ENCODE data around the gene IL1F10.

The IL1F10 gene, protein sequence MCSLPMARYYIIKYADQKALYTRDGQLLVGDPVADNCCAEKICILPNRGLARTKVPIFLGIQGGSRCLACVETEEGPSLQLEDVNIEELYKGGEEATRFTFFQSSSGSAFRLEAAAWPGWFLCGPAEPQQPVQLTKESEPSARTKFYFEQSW

DNA sequence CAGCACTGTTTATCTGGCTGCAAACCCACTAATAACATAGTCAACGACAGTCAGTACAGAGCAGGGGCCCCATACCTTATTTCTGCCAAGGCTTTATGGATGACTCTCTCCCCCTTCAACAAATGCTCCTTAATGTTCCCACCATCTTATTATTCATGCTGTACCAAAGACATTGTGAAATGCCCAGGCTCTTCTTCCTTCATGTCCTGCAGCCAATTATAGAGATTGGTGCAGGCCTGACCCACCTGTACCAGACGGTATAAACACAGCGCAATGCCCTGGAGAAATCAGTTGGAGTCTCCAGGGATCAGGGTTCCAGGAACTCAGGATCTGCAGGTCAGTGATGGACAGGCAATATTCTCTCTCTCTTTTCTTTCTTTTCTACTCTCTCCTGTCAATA, at the start of gene IL1F10:
TSS of gene IL1F10 (plus strand) at position 290 of the 400 bp plus-strand sequence. CDS start 4,769 bp downstream, outside the sequence.
- no peak for DNase-seq

DNA sequence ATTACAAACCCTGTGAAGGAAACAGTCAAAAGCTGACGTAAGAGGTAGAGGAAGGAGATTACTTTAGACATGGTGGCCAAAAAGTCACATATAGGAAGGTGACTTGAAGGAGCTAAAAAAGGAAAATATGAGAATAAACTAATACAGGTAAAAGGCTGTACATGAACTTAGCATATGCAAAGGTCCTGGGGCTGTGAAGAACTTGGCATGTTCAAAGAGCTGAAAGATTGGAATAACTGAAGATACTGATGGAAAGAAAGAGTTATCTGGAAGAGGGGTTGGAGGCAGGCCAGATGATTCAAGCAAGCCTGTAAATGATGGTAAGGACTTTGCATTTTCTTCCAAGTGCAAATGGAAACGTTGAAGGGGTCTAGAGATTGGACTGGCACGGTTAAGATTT, 49.3 kb upstream of the IL1F10 start:
- no peak for DNase-seq

DNA sequence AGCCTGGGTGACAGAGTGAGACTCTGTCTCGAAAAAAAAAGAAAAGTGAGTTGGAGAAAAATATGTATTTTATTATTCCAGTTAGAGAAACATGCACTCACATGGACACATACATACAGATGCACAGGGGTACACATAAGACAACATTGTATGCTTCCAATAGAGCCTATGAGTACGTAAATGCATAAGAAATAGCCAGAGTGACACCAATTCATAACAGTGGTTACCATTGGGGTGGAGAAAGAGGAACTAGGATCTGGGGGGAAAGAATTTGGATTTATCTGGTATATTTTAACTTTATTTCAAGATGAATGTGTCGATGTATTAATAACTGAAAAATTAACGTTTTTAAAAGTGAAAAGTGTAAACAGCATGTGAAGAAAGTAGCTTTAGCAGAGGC, 46.5 kb upstream of the IL1F10 start:
- no peak for DNase-seq

DNA sequence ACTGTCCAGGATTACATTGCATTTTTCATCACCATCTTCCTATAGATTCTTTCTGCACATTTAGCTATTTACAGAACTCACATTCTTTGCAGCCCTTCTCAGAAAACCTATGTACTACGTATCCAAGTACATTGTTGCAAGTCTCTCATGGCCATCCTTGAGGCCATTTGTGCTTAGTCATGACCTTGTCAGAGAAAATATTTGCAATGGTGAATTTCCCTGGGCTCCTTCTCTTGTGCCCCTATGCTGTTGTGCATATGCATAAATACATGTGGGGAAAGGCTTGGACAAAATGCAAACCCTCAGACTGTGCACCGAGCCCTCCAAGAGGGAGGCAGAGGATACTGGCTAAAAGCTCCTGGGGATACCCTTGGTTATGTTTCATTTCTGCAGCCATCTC, 43.0 kb upstream of the IL1F10 start:
- no peak for DNase-seq

DNA sequence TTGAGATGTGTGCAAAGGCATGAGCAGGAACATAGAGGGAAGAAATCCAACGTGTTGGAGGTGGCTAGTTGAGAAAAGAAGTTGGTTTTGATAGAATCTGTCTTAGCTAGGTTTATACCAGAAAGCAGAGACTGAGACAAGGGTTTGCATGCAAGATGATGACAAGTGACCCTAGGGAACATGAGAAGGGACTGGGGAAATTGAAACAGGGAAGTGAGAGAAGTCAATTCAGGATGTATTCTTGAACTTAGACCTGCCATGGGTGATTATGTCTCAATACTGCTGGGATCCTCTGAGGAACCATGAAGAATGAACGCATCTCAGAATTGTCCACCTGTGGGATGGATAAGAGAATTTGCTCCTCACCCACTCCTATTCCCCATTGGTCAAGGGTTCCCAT, 42.0 kb upstream of the IL1F10 start:
- no peak for DNase-seq

DNA sequence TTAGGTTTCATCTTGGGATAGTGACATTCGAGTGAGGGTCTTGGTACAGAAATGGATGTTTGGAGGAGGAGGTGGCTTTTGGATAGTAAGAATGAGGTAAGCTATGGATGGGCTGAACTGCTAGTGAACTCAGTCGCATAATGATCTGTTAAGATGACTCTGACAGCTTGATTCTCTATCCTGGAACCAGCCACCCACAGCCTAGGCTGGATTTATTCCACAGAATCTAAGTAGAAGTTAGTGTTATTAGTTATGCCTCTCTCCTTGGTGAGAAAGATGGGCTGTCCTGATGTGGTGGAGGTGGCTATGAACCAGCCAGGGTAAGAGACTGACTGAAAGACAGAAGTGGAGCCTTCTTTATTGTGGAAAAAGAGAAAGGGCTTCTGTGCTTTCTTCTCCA, 40.1 kb upstream of the IL1F10 start:
- no peak for DNase-seq

DNA sequence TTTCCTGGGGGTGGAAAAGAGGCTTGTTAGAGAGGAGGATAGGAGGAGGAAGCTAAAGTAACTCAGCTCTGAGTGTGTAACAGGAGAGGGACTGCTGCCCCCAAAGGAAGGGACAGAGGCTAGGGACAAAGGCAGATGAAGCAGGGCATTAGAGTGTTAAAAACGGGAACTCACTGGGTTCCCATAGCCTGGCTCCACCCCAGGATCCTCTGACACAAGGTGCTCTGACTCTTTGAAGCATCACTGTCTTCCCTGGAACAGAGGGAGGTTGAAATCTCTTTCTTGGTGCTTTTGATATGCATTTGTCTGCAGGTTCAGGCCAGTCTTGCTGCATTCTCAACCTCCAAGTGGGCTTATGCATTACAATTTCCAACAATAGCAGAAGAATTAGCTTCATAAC, 39.7 kb upstream of the IL1F10 start:
- no peak for DNase-seq

DNA sequence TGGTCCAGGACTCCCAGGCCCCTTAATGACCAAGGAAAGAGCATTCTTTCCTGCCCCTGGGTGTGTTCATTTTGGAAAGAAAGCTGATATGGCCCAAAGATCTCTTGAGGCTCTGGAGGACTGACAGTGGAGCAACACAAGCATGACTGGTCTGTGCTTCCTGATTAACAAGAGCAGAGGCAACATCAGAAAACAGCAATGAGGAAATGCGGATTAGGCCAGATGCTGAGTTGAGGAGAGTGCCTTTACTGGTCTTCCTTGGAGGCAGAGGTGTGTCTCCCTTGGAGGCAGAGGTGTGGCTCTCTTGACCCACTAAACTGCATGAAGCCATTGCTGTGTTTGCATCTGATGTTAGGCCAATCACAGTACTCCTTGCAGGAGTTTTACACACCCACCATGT, 35.0 kb upstream of the IL1F10 start:
- no peak for DNase-seq

DNA sequence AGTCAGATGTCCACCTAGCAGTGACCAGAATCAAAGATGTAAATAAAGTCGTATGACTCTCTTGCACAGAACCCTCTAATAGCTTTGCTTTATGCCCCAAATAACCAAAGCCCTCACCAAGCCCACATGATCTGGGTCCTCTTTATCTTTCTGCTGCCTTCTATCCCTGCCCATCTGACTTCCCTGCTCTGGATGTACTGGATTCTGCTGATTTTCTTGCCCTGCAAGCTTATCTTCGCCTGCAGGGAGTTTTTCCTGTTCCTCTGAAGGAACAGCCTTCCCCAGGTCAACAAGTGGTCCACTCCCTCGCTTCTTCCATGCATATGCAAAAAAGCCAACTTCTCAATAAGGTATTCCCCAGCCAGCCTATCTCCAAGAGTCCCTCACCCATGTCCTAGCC, 33.8 kb upstream of the IL1F10 start:
- no peak for DNase-seq

DNA sequence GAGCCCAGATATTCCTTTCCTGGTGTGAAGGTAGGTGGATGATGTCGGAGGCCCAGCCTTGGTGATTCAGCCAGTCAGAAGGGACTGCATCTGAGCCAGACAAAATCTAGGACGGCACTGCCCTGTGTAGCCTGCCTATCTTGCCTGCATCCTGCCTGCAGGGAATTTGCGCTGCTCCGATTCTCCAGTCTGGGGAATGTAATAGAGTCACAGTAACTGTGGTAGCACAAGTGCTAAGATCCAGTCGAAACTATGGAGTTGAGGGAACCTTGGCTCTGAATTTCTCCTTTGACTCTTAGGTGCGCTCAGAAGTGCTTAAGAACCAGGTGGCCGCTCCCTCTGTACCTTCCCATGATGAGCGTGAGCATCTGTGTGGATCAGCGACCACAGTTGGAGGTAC, 31.0 kb upstream of the IL1F10 start:
- no peak for DNase-seq

DNA sequence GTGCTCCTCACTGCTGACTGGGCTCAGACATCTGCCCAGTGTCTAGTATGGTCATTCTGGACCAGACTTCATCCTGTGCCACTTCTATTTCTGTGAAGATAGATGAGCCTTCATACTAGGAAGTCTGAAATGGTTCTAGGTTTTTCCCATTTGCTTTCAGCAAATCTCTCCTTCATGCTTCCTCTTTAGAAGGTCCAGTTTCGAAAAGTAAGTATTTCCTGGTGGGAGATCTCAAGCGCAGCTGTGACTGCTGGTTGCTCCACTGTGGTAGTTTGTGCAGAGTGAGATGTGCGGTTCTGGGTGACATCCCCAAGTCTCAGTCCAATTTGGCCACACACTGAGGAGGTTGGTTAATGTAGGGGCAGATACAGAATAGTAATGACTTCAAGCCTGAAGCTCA, 29.5 kb upstream of the IL1F10 start:
- DNase-seq = no peak

DNA sequence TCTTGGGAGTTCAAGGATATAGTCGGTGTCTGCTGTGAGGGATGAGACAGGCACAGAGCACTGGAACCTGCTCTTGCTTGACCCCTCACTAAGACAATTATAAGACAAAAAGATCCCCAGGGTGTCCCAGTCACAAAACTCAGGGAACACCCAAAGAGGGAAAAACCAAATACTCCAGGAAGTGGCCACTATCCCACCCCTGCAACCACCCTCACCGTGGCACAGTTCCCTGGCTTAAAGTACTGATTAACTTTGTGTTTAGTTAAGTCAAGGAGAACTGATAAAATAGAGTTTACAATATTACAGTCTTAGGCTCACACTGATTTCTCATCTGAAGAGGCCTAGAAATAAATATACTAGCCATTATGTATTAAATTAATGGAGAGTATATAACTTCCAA, 28.6 kb upstream of the IL1F10 start:
- no peak for DNase-seq

DNA sequence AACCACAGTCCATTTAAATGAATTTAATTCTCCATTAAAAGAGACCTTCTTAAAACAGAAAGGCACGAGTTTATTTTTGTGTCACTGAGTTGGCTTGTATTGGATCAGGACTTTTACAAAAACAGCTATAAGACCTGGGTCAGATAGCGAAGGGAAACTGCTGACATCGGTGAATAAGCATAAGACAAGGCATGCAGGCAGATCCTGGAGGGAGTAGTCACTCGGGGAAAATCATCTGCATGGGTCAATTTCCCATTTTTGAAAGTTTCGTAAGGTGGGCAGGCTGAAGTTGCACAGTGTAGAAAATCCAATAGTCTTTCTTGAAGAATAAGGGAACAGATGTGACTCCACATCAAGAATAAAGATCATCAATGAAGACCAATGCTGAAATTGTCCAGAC, 28.1 kb upstream of the IL1F10 start:
- no peak for DNase-seq

DNA sequence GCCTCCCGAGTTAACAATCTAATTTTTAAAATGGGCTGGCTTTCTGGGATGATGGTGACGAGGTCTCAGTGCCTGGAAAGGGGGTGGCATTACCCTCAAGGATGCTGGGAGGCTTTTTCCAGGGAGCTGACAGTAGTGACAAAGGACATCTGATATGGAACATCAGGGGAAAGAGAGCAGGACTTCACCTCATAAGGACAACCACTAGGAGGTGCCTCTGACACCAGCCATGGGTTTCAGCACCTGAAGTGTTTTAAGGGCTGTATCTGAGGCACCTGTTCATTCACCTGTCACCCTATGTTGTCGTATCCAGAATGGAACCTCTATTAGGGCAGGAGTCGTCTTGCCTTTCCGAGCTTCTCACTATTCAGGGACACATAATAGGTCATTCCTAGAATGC, 25.9 kb upstream of the IL1F10 start:
- no peak for DNase-seq

DNA sequence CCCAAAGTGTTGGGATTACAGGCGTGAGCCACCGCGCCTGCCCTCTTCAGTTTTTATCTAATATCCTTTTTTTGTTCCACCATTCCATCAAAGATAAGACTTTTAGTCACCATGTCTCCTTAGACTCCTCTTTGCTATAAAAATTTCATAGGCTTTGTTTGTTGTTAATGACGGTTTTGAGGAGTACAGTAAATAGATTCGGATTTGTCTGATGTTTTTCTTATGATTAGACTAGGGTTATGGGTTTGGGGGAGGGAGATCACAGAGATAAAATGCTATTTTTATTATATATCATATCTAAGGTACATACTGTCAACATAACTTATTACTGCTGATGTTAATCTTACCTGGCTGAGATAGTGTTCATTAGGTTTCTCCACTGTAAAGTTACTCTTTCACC, 21.3 kb upstream of the IL1F10 start:
- no peak for DNase-seq

DNA sequence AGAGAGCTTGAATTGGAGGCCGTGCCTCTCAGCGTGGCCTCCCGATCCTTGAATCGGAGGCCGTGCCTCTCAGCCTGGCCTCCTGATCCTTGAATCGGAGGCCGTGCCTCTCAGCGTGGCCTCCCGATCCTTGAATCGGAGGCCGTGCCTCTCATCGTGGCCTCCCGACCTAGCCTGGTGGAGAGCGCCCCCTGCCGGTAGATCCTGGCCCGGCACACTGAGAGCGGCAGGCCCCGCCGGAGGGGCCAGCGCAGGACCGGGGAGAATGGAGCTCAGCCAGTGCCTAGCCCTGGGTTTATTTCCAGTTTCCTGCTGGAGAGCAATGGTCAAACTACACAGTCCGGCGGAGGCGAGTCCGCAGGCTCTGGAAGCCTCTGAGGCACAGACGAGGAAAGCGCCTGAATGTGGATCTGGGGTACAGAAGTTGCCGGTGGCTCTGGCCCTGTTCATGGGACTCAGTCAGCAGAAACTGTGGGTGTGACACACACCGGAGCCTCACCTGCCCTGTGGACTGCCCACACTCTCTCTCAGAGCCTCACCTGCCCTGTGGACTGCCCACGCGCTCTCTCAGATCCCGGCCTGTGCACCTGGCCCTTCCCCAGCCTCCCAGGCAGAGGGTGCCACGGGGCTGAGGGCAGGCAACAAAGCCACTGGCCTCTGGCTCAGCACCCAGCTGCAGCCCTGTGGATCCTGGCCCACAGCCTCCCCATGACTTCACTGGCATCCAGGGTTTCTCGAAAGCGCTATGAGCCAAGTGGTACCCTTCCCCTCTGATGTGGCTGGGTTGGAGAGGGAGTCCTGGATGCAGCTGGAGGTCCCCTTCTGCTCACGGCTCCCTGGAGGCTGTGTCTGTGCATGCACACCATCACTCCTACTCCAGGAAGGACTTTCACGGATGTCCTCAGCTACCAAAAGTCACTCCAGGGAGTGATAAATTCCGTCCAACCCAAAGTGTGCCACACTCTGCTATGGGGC, 16.6 kb upstream of the IL1F10 start:
- no peak for DNase-seq

DNA sequence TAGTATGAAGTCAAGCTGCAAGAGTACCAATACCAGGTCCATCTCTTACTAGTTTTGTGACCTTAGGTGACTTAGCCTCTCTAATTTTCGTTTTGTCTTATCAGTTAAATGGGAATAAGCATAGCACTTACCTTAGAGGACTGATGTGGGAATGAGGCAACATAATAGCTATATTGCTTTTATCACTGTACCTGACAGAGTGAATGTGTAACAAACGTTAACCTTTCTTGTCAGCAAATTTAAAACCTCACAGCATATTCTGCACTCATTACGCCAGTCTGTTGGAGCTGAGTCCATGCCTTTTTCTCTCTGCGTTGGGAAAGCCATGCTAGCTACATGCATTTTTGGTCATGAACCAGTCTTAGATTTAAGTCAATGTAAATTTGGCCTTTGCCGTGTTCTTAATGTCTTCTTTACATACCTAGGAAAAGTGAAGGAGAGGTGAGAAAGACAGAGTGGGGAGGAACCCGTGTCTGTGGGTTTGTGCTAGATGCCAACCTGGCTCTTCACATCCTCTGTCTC, 15.3 kb upstream of the IL1F10 start, which contains the start of gene IL36B:
TSS of gene IL36B (minus strand) at position 472 of the 522 bp plus-strand sequence.
- no peak for DNase-seq

DNA sequence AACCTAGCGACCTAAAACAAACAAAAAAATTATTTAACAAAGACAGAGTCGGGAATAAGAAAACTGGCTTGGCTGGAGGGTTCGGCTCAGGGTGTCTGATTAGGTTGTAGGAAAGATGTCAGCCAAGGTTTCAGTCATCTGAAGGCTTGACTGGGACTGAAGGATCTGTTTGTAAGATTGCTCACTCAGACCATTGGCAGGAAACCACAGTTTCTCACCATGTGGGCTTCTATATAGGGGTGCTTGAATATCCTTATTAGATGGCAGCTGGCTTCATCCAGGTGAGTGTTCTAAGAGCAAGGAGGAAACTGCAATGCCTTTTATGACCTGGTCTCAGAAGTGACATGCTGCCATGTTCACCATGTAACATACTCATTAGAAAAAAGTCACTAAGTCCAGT, 14.1 kb upstream of the IL1F10 start:
- no peak for DNase-seq

DNA sequence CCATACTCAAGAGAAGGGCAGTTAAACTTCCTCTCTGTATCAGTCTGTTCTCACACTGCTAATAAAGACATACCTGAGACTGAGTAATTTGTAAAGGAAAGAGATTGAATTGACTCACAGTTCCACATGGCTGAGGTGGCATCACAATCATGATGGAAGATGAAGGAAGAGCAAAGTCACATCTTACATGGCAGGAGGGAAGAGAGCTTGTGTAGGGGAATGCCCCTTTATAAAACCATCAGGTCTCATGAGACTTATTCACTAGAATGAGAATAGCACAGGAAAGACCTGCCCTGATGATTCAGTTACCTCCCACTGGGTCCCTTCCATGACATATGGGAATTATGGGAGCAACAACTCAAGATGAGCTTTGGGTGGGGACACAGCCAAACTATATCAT, 13.7 kb upstream of the IL1F10 start:
- no peak for DNase-seq

DNA sequence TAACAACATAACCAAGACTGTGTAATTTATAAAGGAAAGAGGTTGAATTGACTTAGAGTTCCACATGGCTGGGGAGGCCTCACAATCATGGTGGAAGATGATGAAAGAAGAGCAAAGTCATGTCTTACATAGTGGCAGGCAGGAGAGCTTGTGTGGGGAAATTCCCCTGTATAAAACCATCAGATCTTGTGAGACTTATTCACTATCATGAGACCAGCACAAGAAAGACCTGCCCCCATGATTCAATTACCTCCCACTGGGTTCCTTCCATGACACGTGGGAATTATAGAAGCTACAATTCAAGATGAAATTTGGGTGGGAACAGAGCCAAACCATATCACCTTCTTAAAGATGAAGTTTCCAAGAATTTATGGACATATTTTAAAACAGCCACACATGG, 11.2 kb upstream of the IL1F10 start:
- no peak for DNase-seq

DNA sequence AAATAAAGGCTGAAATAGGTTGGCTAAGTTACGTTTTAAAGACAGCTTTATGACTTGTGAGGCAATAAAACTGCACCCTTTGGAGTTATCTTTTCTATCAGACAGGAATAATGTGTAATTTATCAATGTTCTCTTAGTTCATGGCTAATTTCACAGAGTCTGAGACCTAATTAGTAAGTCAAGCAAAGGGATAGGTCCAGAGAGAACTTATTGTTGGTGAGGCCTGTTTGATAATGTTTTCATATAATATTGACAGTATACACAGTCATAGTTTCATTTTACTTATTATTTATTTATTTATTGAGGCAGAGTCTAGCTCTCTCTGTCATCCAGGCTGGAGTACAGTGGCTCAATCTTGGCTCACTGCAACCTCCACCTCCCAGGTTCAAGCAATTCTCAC, 10.7 kb upstream of the IL1F10 start:
- DNase-seq = no peak

DNA sequence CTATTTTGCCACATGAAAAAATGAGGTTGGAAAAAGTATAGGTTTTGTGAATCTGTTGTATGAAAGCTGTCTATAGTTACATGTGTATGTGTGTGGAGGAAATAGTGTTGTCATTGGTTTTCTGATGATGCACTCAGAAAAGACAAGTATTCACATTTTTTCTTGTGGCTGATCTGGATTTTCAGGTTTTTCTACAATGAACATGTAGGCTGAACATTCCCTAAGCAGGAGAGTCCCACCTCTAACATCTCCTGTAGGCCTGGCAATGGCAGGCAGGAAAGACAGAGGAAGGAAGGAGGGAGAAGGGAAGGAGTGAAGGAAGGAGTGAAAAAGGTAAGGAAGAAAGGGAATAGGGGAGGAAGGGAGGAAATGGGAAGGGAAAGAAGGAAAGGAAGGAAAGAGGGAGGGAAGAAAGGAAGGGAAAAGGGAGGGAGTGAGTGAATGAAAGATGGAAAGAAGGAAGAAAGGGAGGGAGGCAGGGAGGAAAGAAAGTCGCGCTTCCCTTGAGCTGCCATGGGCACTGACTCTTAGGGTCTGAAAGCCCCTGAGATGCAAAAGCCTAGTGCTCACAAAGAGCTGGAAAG, 9.3 kb upstream of the IL1F10 start:
- DNase-seq = no peak

DNA sequence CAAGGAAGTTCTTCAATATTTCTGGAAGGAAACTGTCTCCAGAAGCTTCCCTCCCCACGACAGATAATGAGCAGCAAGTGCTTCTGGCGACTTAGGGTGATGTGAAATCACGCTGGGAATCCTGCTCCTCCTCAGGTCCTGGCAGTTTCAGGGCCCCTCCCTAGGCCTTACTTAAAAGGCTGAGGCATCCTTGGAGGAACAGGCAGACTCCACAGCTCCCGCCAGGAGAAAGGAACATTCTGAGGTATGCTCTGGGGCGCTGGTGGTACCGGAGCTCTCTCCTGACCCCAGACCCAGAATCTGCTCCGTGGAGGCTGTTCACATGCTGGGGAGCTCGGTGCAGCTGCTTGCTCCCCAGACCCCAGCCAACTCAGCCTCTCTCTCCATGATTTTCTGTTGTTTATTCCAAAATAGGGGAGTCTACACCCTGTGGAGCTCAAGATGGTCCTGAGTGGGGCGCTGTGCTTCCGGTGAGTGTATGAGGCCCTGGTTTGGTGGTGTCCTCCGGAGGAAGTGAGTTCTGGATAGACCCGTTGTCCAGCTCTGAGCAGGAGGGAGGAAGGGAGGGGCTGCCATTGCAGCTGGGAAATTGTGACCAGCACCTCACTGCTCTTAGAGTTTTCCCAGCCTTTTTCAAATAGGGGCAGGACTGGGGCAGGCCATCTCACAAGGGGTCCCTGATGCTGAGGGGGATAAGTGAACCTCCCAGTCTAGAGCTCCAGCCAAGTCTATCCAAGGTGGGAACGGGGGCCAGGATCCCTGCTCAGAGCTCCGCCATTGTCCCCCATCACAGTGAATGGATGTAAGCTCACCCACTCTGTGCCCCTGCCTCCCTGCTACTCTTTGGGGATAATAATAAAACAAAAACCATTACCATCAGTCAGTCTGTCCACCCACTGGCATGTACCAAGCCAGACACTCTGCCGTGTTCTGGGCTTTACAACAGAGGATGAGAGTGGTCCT, 8.5 kb upstream of the IL1F10 start, which contains the start of gene IL36RN:
TSS of gene IL36RN (plus strand) at position 201 of the 963 bp plus-strand sequence. CDS start at position 442, 241 bp downstream.
- DNase-seq = no peak

Measured in activated T-cell treated with anti-CD3 and anti-CD28 coated beads, Interleukin-2, amount 50 U/mL, for 48 hours (primary cell).